IMR-90 (cell line): ENCODE results near the gene MAN1A2. TPM values are rescaled to one million over a fixed set of nuclear protein-coding genes. Genes with fewer than 3 reads are reported as not detected.

Source experiments
- ATAC-seq: fragments of 200-7000 bp; cut with Tn5 transposase; 2 replicates; pipeline ENCODE4 v1.9.1; 2020; ENCODE audit warnings: low read depth, mild to moderate bottlenecking, moderate library complexity
- BruUV-seq: library from RNA; stranded (reverse); fragments of 400-500 nt; replicated peaks from 2 replicates; lab custom pipeline; 2021; lab: Mats Ljungman, UMichigan
- CTCF ChIA-PET: fragments of 300-600 bp; formaldehyde crosslinking; extraction: SDS; loops from one replicate; lab custom pipeline; 2021; ENCODE audit warnings: antibody characterized with exemption; lab: Yijun Ruan, JAX
- POLR2A ChIA-PET: fragments of 300-600 bp; sonication (Branson Sonifier 250); formaldehyde crosslinking; loops from one replicate; lab custom pipeline; 2022; ENCODE audit warnings: antibody characterized with exemption; ENCODE audit not compliant: unreplicated experiment; lab: Charles Lee
- DNase-seq: peaks from one replicate; pipeline ENCODE4 v3.0.0; 2013
- H2AFZ ChIP-seq: replicated peaks from 2 replicates; pipeline ENCODE3; 2013; ENCODE audit warnings: low read length, mild to moderate bottlenecking; ENCODE audit not compliant: poor library complexity
- H2AK5ac ChIP-seq: 2 replicates; pipeline ENCODE4 v1.6.1; 2013; ENCODE audit warnings: low read depth, low read length, inconsistent platforms
- H2AK9ac ChIP-seq: replicated peaks from 2 replicates; pipeline ENCODE3; 2013; ENCODE audit warnings: mild to moderate bottlenecking, low read depth, low read length, moderate library complexity; ENCODE audit not compliant: poor library complexity
- H2BK120ac ChIP-seq: 2 replicates; pipeline ENCODE4 v1.6.1; 2013; ENCODE audit warnings: low read depth, low read length, inconsistent platforms
- H2BK15ac ChIP-seq: 3 replicates; pipeline ENCODE4 v1.6.1; 2013; ENCODE audit warnings: low read depth, low read length, inconsistent platforms
- H2BK20ac ChIP-seq: 2 replicates; pipeline ENCODE4 v1.6.1; 2013; ENCODE audit warnings: low read depth, mild to moderate bottlenecking, inconsistent platforms, low read length, moderate library complexity
- H2BK5ac ChIP-seq: 2 replicates; pipeline ENCODE4 v1.6.1; 2013; ENCODE audit warnings: mild to moderate bottlenecking, low read depth, low read length, inconsistent platforms; ENCODE audit not compliant: poor library complexity, severe bottlenecking
- H3K14ac ChIP-seq: replicated peaks from 2 replicates; pipeline ENCODE4 v1.6.1; 2013; ENCODE audit warnings: low read depth, low read length, inconsistent platforms
- H3K18ac ChIP-seq: 2 replicates; pipeline ENCODE4 v1.6.1; 2013; ENCODE audit warnings: low read depth, low read length, control low read depth
- H3K23ac ChIP-seq: 2 replicates; pipeline ENCODE4 v1.6.1; 2013; ENCODE audit warnings: low read depth, low read length, inconsistent platforms
- H3K27ac ChIP-seq: 2 replicates; pipeline ENCODE4 v1.5.1; 2013; ENCODE audit warnings: mild to moderate bottlenecking, control low read depth, low read length; ENCODE audit not compliant: insufficient read depth
- H3K27me3 ChIP-seq: 2 replicates; pipeline ENCODE4 v1.6.1; 2013; ENCODE audit warnings: low read length; ENCODE audit not compliant: control insufficient read depth, insufficient read depth
- H3K36me3 ChIP-seq: 2 replicates; pipeline ENCODE4 v1.6.1; 2013; ENCODE audit warnings: low read length, mixed read lengths; ENCODE audit not compliant: control insufficient read depth, insufficient read depth
- H3K4ac ChIP-seq: 2 replicates; pipeline ENCODE4 v1.6.1; 2013; ENCODE audit warnings: low read depth, low read length, inconsistent platforms
- H3K4me1 ChIP-seq: 2 replicates; pipeline ENCODE4 v1.6.1; 2013; ENCODE audit warnings: low read length, mixed read lengths; ENCODE audit not compliant: control insufficient read depth, insufficient read depth
- H3K4me2 ChIP-seq: 2 replicates; pipeline ENCODE4 v1.6.1; 2013; ENCODE audit warnings: low read depth, mild to moderate bottlenecking, control low read depth, low read length, moderate library complexity
- H3K4me3 ChIP-seq: 2 replicates; pipeline ENCODE4 v1.5.1; 2013; ENCODE audit warnings: low read depth, mild to moderate bottlenecking, control low read depth, low read length, moderate library complexity; ENCODE audit not compliant: insufficient read depth
- H3K56ac ChIP-seq: 2 replicates; pipeline ENCODE4 v1.6.1; 2013; ENCODE audit warnings: low read length, inconsistent platforms; ENCODE audit not compliant: insufficient read depth; ENCODE audit errors: extremely low read depth
- H3K79me1 ChIP-seq, 2 experiments: 2 replicates each; pipeline ENCODE4 v1.6.1; 2013; ENCODE audit warnings: low read length in 2 of 2, inconsistent platforms in 1 of 2, low read depth in 1 of 2
- H3K9ac ChIP-seq: 2 replicates; pipeline ENCODE4 v1.6.1; 2013; ENCODE audit warnings: low read depth, low read length, control low read depth
- H3K9me1 ChIP-seq: 2 replicates; pipeline ENCODE4 v1.6.1; 2013; ENCODE audit warnings: low read length, inconsistent platforms; ENCODE audit not compliant: insufficient read depth
- H3K9me3 ChIP-seq: 2 replicates; pipeline ENCODE4 v1.6.1; 2013; ENCODE audit warnings: low read length; ENCODE audit not compliant: control insufficient read depth, insufficient read depth
- H4K20me1 ChIP-seq: 2 replicates; pipeline ENCODE4 v1.6.1; 2013; ENCODE audit warnings: low read length, inconsistent platforms; ENCODE audit not compliant: insufficient read depth
- H4K5ac ChIP-seq: 2 replicates; pipeline ENCODE4 v1.6.1; 2013; ENCODE audit warnings: mild to moderate bottlenecking, low read depth, low read length, control low read depth
- H4K8ac ChIP-seq, 2 experiments: 2 replicates each; pipeline ENCODE4 v1.6.1; 2013; ENCODE audit warnings: low read depth in 2 of 2, low read length in 2 of 2, control low read depth in 1 of 2, inconsistent platforms in 1 of 2
- H4K91ac ChIP-seq: 2 replicates; pipeline ENCODE4 v1.6.1; 2013; ENCODE audit warnings: low read depth, low read length, inconsistent platforms; ENCODE audit not compliant: insufficient read depth
- BHLHE40 ChIP-seq: fragments of 150-350 bp; IDR thresholded peaks from 2 replicates; pipeline ENCODE4 v1.6.1; 2016; ENCODE audit warnings: mild to moderate bottlenecking, low read depth, low read length
- CEBPB ChIP-seq: IDR thresholded peaks from 2 replicates; pipeline ENCODE4 v1.6.1; 2012; ENCODE audit warnings: low read depth, low read length, improper control_type of control experiment
- CHD1 ChIP-seq: IDR thresholded peaks from 2 replicates; pipeline ENCODE4 v1.6.1; 2012; ENCODE audit warnings: low read depth, low read length, improper control_type of control experiment
- CTCF ChIP-seq: conservative IDR thresholded peaks from 2 replicates; pipeline ENCODE4 v1.5.1; 2012; ENCODE audit warnings: mild to moderate bottlenecking, low read depth, low read length, improper control_type of control experiment
- FOS ChIP-seq: fragments of 150-350 bp; IDR thresholded peaks from 2 replicates; pipeline ENCODE4 v1.6.1; 2016; ENCODE audit warnings: low read depth, low read length
- MAFK ChIP-seq: IDR thresholded peaks from 2 replicates; pipeline ENCODE4 v1.6.1; 2012; ENCODE audit warnings: low read depth, low read length, improper control_type of control experiment
- MAZ ChIP-seq: IDR thresholded peaks from 2 replicates; pipeline ENCODE4 v1.6.1; 2012; ENCODE audit warnings: low read depth, mild to moderate bottlenecking, low read length, improper control_type of control experiment, moderate library complexity, borderline replicate concordance
- MXI1 ChIP-seq: IDR thresholded peaks from 2 replicates; pipeline ENCODE4 v1.6.1; 2012; ENCODE audit warnings: low read depth, mild to moderate bottlenecking, low read length, moderate library complexity, borderline replicate concordance
- NFE2L2 ChIP-seq: fragments of 150-350 bp; IDR thresholded peaks from 2 replicates; pipeline ENCODE4 v1.6.1; 2016; ENCODE audit warnings: low read depth, mild to moderate bottlenecking, low read length
- POLR2A ChIP-seq: IDR thresholded peaks from 2 replicates; pipeline ENCODE4 v1.6.1; 2012; ENCODE audit warnings: mild to moderate bottlenecking, low read depth, low read length
- RAD21 ChIP-seq: IDR thresholded peaks from 2 replicates; pipeline ENCODE4 v1.6.1; 2012; ENCODE audit warnings: low read length, improper control_type of control experiment
- RCOR1 ChIP-seq: IDR thresholded peaks from 2 replicates; pipeline ENCODE4 v1.6.1; 2012; ENCODE audit warnings: mild to moderate bottlenecking, low read length, improper control_type of control experiment; ENCODE audit not compliant: insufficient replicate concordance
- RFX5 ChIP-seq: IDR thresholded peaks from 2 replicates; pipeline ENCODE4 v1.8.0; 2012; ENCODE audit warnings: low read depth, mild to moderate bottlenecking, low read length, moderate library complexity
- SMC3 ChIP-seq: fragments of 150-350 bp; IDR thresholded peaks from 2 replicates; pipeline ENCODE4 v1.6.1; 2016; ENCODE audit warnings: low read depth, mild to moderate bottlenecking, antibody characterized with exemption, low read length, moderate library complexity
- USF2 ChIP-seq: fragments of 150-350 bp; IDR thresholded peaks from 2 replicates; pipeline ENCODE4 v1.6.1; 2017; ENCODE audit warnings: mild to moderate bottlenecking, antibody characterized with exemption, low read length, low read depth
- WGBS, 2 experiments: methylation state at CpG; one replicate each; pipeline versions ENCODE4 v1.1.5 to v1.1.7; 2013; ENCODE audit warnings: missing lambda C conversion rate in 2 of 2; ENCODE audit not compliant: insufficient read length in 1 of 2; ENCODE audit errors: extremely low coverage in 2 of 2; 5-methylcytosine and 5-hydroxymethylcytosine counted together
- dilution Hi-C: fragments of 300-500 bp; cut with HindIII; formaldehyde crosslinking; loops from one replicate; pipeline ENCODE4 v1.14.3; 2018; ENCODE audit warnings: low sequenced_read_pairs; ENCODE audit not compliant: unreplicated experiment
- in situ Hi-C: fragments of 300-500 bp; cut with MboI; formaldehyde crosslinking; loops from 3 replicates; pipeline ENCODE4 v1.14.3; 2019; ENCODE audit warnings: low sequenced_read_pairs, inconsistent platforms, mixed read lengths
- intact Hi-C: fragments of 100-400 bp; cut with micrococcal nuclease; formaldehyde crosslinking; loops from 2 replicates; pipeline ENCODE4 v1.10.0; 2022
- polyA plus RNA-seq, 3 experiments: library from polyadenylated mRNA; depleted of rRNA; stranded (reverse); fragments of >200 nt; gene quantifications; 2 replicates each; pipeline ENCODE4 v1.2.3, GENCODE V29; 2012; ENCODE audit warnings: low replicate concordance in 1 of 3
- total RNA-seq: library from RNA; depleted of rRNA; stranded (reverse); fragments of >200 nt; gene quantifications from 2 replicates; pipeline ENCODE4 v1.2.3, GENCODE V29; 2012

The MAN1A2 gene
- total and polyA plus RNA-seq, 2 of the 4 experiments (the other 2 are of a cell fraction): 12.4 to 29.4 TPM

DNA sequence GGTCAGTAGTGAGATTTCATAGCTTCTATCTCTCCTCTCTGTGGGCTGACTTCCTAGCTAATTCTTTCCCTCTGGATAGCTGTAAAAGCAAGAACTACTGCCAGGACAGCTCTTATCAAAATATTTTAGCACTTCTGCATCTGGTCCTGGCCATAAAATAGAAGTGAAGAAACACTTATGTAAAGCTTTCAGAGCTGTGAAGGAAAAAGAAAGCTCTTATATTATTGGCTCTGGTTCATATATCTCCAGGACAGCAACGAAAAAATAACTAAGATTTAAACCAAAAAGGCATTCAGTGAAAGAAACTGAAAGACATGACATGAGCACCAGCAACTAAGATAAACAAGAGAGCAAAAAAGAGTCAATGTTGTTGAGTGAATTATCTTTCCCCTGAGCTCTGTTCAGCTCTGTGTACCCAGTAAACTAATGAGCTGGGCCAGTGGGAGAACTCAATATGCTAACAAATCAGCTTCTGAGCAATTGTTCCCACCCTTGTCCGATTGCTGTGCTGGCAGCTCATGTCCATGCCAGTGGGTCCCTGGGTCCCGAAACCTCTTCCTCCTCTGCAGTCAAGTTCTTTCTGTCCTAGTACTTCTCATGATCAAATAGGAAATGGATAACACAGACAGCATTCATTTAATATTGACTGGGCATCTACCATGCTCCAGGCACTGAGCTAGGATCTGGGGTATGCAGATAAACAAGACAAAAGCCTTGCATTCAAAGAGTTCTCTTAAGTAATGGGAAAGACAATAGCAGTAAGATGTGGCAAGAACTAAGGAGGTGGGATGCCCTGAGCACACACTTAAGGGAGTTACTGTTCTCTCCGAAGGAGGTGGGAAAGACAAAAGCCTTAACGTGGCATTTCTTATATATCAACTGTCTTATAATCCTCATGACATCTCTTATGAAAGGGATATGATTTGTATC, 45.3 kb upstream of the MAN1A2 start:
- H4K91ac ChIP-seq: no peak overlapping the region
- H2AK5ac ChIP-seq: no peak overlapping the region
- H2BK120ac ChIP-seq: no peak overlapping the region
- no peak overlapping the region for H2AK9ac ChIP-seq
- WGBS, 2 experiments: 50% methylated on average over 1 of the region's 5 CpGs; no CpG with 5 or more reads in 1 of the 2 experiments
- dilution Hi-C loops (no loop called here), intact Hi-C loops (no loop called here), in situ Hi-C loops (no loop called here)
- peaks cover 21% of the 10 kb centered on the region for H3K27me3 ChIP-seq
- no peaks in the 10 kb centered on the region for H3K36me3 ChIP-seq
- H2BK5ac ChIP-seq: no peak overlapping the region
- H3K56ac ChIP-seq: no peak overlapping the region
- no TSS peak for BruUV-seq
- H3K79me1 ChIP-seq: no peaks in the 10 kb centered on the region
- no peak overlapping the region for H4K8ac ChIP-seq
- H3K4me1 ChIP-seq: no peaks in the 10 kb centered on the region
- H3K9me3 ChIP-seq: peaks cover 2% of the 10 kb centered on the region; the same call in 1 of the 2 replicates
- H3K27ac ChIP-seq: no peak overlapping the region
- H3K18ac ChIP-seq: no peak overlapping the region
- H4K20me1 ChIP-seq: no peaks in the 10 kb centered on the region
- H3K4me3 ChIP-seq: no peak overlapping the region
- no peak overlapping the region for H2BK20ac ChIP-seq
- ATAC-seq (peak; percentile 46), DNase-seq (no peak)
- CTCF ChIA-PET: interaction anchor here (1.5 kb wide), 1 partner anchor 9 kb away, joined by 7 read pairs; no protein-coding TSS in a partner anchor
- no peak overlapping the region for H2BK15ac ChIP-seq
- H3K9ac ChIP-seq: no peak overlapping the region
- peak overlapping the region; percentile 40; the same call in 1 of the 2 replicates for H3K4me2 ChIP-seq
- H3K9me1 ChIP-seq: no peaks in the 10 kb centered on the region
- H3K14ac ChIP-seq: no peak overlapping the region
- no peak overlapping the region for H3K4ac ChIP-seq
- no peak overlapping the region for H4K5ac ChIP-seq
- POLR2A ChIA-PET: no interaction called here
- no peak overlapping the region for H2AFZ ChIP-seq
- no peak overlapping the region for H3K23ac ChIP-seq
- no peak for TF ChIP-seq RCOR1
- TF ChIP-seq MXI1: no peak
- TF ChIP-seq BHLHE40: no peak
- no peak for TF ChIP-seq USF2
- TF ChIP-seq RFX5: no peak
- no peak for TF ChIP-seq CTCF
- TF ChIP-seq POLR2A: no peak
- no peak for TF ChIP-seq CHD1
- TF ChIP-seq MAFK: no peak
- no peak for TF ChIP-seq MAZ
- TF ChIP-seq NFE2L2: no peak
- no peak for TF ChIP-seq RAD21
- no peak for TF ChIP-seq FOS
- TF ChIP-seq SMC3: no peak
- no peak for TF ChIP-seq CEBPB
